ENCODE data around the gene HYAL1.
"Not testable (repeated sequence)": the region's sequence is repeated elsewhere in the genome, so short reads cannot be mapped to it uniquely, and the experiment has no call there.

- TF ChIP-seq CTCF (IDR thresholded peaks at IDR 0.05); ZFX (IDR thresholded peaks at IDR 0.05; ENCODE audit: borderline replicate concordance): not testable (repeated sequence)
Measured at GRCh38 chr3:50272538-50272910, 30.9 kb downstream of the HYAL1 start.

Data from 22Rv1 (cell line).